ENCODE results near the gene CADM3. TPM values are rescaled to one million over a fixed set of nuclear protein-coding genes. Genes with fewer than 3 reads are reported as not detected.

The CADM3 gene
- total and polyA plus RNA-seq, 2 experiments from 2014 or later = 2.0 to 4.4 TPM

GRCh38 chr1:159214149-159214760 is 42.8 kb downstream of the CADM3 start:
- ATAC-seq (peak; percentile 66), DNase-seq (ENCODE audit: low spot score) (peak; percentile 75)
- H3K4me3 ChIP-seq = no peak overlapping the region
- no peak overlapping the region for H3K27ac ChIP-seq (ENCODE audit: low read depth)
- H3K4me1 Mint-ChIP-seq = peaks cover 39% of the 10 kb centered on the region
- no peaks in the 10 kb centered on the region for H3K36me3 ChIP-seq (ENCODE audit: insufficient read depth)
- H3K27ac Mint-ChIP-seq = no peak overlapping the region
- H3K27me3 ChIP-seq (ENCODE audit: insufficient read depth) = no peaks in the 10 kb centered on the region
- no peak overlapping the region for H2AFZ ChIP-seq
- H3K36me3 Mint-ChIP-seq (ENCODE audit: low read depth) = no peaks in the 10 kb centered on the region
- no peak for TF ChIP-seq EZH2 (IDR thresholded peaks at IDR 0.05; ENCODE audit: low read depth, unreplicated experiment)
- TF ChIP-seq CTCF (conservative IDR thresholded peaks at IDR 0.05; ENCODE audit: low read depth in 2 of 2) = peak; percentile 85 to 93
- no peaks in the 10 kb centered on the region for H3K9me3 Mint-ChIP-seq
- no peaks in the 10 kb centered on the region for H3K9me2 ChIP-seq (ENCODE audit: insufficient read depth)
- no peaks in the 10 kb centered on the region for H4K20me1 ChIP-seq (replicated peaks; ENCODE audit: insufficient read depth)
- no peaks in the 10 kb centered on the region for H3K79me2 ChIP-seq (replicated peaks; ENCODE audit: insufficient read depth)
- H3K4me1 ChIP-seq (ENCODE audit: insufficient read depth) = peaks cover 15% of the 10 kb centered on the region
- no peak overlapping the region for H3K4me2 ChIP-seq
- no peak overlapping the region for H3K4me3 Mint-ChIP-seq
- peaks cover 8% of the 10 kb centered on the region for H3K27me3 Mint-ChIP-seq (ENCODE audit: insufficient read depth, low read depth, poor library complexity)
- H3F3A ChIP-seq (replicated peaks; ENCODE audit: low read depth) = no peaks in the 10 kb centered on the region

DNA sequence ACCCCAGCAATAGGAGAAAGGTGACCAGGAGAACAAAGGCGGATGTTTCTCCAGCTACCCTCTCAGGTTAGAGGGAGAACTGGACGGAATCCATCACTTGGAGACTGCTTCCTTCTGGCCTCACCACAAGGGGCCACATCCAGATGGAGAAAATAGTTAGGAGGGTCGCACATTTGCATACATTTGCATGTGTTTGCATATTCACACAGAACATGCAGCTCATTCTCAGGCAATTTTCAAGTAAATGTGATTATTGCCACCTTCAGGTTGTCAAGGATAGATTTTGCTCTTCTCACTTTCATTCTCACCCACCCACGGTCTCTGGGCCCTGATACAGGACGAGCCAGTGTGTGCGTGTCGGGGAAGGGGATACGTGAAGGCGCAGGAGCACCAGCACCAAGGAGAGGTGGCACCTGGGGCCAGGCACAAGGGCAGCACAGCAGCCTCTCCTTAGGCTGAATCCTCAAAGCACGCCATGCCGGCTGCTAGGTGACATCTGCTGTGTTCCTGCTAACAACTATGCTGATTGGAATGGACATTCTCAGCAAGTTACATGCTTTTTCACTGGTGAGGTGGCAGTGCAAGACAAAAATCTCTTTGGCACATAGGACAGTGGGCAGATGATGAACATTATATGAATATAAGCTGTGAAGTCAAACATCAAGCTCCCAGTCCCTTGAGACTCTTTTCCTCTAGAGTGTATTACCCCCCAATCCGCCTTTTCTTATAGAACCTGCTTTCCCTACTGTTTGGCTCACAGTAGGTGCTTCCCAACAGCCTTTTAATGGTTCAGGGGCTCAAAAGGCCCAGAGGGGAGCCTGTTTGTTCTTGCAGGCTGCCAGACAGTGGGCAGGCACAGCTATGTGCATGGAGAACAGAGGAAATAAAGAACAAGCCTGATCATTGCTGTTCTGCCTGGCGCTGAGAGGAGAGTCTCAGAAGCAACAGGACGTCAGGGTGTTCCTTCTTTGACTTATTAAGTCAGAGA is 47.5 kb downstream of the CADM3 start:
- Mint-ChIP-seq H3K9me3 (no peaks in the 10 kb centered on the region), H3K36me3 (ENCODE audit: low read depth) (no peaks in the 10 kb centered on the region), H3K27ac (peak overlapping the region; percentile 69), H3K4me3 (peak overlapping the region; percentile 32; the same call in 1 of the 3 replicates), H3K27me3 (ENCODE audit: insufficient read depth, low read depth, poor library complexity) (peaks cover 5% of the 10 kb centered on the region), H3K4me1 (peaks cover 33% of the 10 kb centered on the region)
- no peak overlapping the region for H3K27ac ChIP-seq (ENCODE audit: low read depth)
- peak overlapping the region; percentile 74 for H3K4me2 ChIP-seq
- H3K36me3 ChIP-seq (ENCODE audit: insufficient read depth) = no peaks in the 10 kb centered on the region
- H3K27me3 ChIP-seq (ENCODE audit: insufficient read depth) = no peaks in the 10 kb centered on the region
- no peaks in the 10 kb centered on the region for H3K79me2 ChIP-seq (replicated peaks; ENCODE audit: insufficient read depth)
- peak; percentile 90 for ATAC-seq
- DNase-seq (ENCODE audit: low spot score) = peak; percentile 35
- H3K4me3 ChIP-seq = peak overlapping the region; percentile 28; the same call in 1 of the 2 replicates
- no peaks in the 10 kb centered on the region for H4K20me1 ChIP-seq (replicated peaks; ENCODE audit: insufficient read depth)
- TF ChIP-seq STAT1 (IDR thresholded peaks at IDR 0.05; ENCODE audit: unreplicated experiment) = no peak
- TF ChIP-seq, protein P1, sequence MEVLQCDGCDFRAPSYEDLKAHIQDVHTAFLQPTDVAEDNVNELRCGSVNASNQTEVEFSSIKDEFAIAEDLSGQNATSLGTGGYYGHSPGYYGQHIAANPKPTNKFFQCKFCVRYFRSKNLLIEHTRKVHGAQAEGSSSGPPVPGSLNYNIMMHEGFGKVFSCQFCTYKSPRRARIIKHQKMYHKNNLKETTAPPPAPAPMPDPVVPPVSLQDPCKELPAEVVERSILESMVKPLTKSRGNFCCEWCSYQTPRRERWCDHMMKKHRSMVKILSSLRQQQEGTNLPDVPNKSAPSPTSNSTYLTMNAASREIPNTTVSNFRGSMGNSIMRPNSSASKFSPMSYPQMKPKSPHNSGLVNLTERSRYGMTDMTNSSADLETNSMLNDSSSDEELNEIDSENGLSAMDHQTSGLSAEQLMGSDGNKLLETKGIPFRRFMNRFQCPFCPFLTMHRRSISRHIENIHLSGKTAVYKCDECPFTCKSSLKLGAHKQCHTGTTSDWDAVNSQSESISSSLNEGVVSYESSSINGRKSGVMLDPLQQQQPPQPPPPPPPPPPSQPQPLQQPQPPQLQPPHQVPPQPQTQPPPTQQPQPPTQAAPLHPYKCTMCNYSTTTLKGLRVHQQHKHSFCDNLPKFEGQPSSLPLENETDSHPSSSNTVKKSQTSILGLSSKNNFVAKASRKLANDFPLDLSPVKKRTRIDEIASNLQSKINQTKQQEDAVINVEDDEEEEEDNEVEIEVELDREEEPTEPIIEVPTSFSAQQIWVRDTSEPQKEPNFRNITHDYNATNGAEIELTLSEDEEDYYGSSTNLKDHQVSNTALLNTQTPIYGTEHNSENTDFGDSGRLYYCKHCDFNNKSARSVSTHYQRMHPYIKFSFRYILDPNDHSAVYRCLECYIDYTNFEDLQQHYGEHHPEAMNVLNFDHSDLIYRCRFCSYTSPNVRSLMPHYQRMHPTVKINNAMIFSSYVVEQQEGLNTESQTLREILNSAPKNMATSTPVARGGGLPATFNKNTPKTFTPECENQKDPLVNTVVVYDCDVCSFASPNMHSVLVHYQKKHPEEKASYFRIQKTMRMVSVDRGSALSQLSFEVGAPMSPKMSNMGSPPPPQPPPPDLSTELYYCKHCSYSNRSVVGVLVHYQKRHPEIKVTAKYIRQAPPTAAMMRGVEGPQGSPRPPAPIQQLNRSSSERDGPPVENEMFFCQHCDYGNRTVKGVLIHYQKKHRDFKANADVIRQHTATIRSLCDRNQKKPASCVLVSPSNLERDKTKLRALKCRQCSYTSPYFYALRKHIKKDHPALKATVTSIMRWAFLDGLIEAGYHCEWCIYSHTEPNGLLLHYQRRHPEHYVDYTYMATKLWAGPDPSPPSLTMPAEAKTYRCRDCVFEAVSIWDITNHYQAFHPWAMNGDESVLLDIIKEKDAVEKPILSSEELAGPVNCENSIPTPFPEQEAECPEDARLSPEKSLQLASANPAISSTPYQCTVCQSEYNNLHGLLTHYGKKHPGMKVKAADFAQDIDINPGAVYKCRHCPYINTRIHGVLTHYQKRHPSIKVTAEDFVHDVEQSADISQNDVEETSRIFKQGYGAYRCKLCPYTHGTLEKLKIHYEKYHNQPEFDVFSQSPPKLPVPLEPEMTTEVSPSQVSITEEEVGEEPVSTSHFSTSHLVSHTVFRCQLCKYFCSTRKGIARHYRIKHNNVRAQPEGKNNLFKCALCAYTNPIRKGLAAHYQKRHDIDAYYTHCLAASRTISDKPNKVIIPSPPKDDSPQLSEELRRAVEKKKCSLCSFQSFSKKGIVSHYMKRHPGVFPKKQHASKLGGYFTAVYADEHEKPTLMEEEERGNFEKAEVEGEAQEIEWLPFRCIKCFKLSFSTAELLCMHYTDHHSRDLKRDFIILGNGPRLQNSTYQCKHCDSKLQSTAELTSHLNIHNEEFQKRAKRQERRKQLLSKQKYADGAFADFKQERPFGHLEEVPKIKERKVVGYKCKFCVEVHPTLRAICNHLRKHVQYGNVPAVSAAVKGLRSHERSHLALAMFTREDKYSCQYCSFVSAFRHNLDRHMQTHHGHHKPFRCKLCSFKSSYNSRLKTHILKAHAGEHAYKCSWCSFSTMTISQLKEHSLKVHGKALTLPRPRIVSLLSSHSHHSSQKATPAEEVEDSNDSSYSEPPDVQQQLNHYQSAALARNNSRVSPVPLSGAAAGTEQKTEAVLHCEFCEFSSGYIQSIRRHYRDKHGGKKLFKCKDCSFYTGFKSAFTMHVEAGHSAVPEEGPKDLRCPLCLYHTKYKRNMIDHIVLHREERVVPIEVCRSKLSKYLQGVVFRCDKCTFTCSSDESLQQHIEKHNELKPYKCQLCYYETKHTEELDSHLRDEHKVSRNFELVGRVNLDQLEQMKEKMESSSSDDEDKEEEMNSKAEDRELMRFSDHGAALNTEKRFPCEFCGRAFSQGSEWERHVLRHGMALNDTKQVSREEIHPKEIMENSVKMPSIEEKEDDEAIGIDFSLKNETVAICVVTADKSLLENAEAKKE (CRISPR knock-in tag; IDR thresholded peaks at IDR 0.05) = peak; percentile 67; the same call in 1 of the 2 replicates
- no peaks in the 10 kb centered on the region for H3F3A ChIP-seq (replicated peaks; ENCODE audit: low read depth)
- H3K9me2 ChIP-seq (ENCODE audit: insufficient read depth) = no peaks in the 10 kb centered on the region
- peak overlapping the region; percentile 95 for H2AFZ ChIP-seq
- peaks cover 18% of the 10 kb centered on the region for H3K4me1 ChIP-seq (ENCODE audit: insufficient read depth)
